Lung (tissue), 12 donors: ENCODE data around the gene USP24. TPM values are rescaled to one million over a fixed set of nuclear protein-coding genes. Genes with fewer than 3 reads are reported as not detected.
"Not testable (repeated sequence)": the region's sequence is repeated elsewhere in the genome, so short reads cannot be mapped to it uniquely, and the experiment has no call there.

Experiments used
- ATAC-seq: fragments of 200-7000 bp; cut with Tn5 transposase; one replicate; pipeline ENCODE4 v1.9.1; 2020; ENCODE audit warnings: moderate number of reproducible peaks; ENCODE audit not compliant: insufficient read depth, low FRiP score
- DNase-seq, 3 donors: peaks; one replicate each; pipeline ENCODE4 v3.0.0-alpha.2; 2013 to 2017
- H3K27ac ChIP-seq, 2 donors: one replicate each; pipeline ENCODE4 v1.5.1; 2013; ENCODE audit warnings: mild to moderate bottlenecking in 2 of 2, moderate library complexity in 2 of 2, control low read depth in 1 of 2, inconsistent platforms in 1 of 2, low read depth in 1 of 2, low read length in 1 of 2
- H3K27me3 ChIP-seq, 3 donors: one replicate each; pipeline ENCODE4 v1.5.1; 2013; ENCODE audit warnings: low read length in 2 of 3; ENCODE audit not compliant: control insufficient read depth in 3 of 3, insufficient read depth in 3 of 3
- H3K36me3 ChIP-seq, 4 donors: one replicate each; pipeline ENCODE4 v1.5.1; 2013; ENCODE audit warnings: low read length in 4 of 4, mild to moderate bottlenecking in 1 of 4, moderate library complexity in 1 of 4; ENCODE audit not compliant: control insufficient read depth in 4 of 4, insufficient read depth in 4 of 4
- H3K4me1 ChIP-seq, 5 donors: one replicate each; pipeline ENCODE4 v1.5.1; 2013; ENCODE audit warnings: low read length in 5 of 5, mild to moderate bottlenecking in 2 of 5, moderate library complexity in 1 of 5; ENCODE audit not compliant: control insufficient read depth in 5 of 5, insufficient read depth in 5 of 5
- H3K4me3 ChIP-seq: one replicate; pipeline ENCODE4 v1.5.1; 2013; ENCODE audit warnings: mild to moderate bottlenecking, control low read depth, moderate library complexity
- H3K9ac ChIP-seq, 2 donors: one replicate each; pipeline ENCODE4 v1.5.1; 2013; ENCODE audit warnings: low read length in 2 of 2, control low read depth in 1 of 2; ENCODE audit not compliant: insufficient read depth in 1 of 2
- H3K9me3 ChIP-seq, 4 donors: one replicate each; pipeline ENCODE4 v1.5.1; 2013; ENCODE audit warnings: low read length in 3 of 4, mild to moderate bottlenecking in 1 of 4, moderate library complexity in 1 of 4; ENCODE audit not compliant: control insufficient read depth in 4 of 4, insufficient read depth in 3 of 4
- CTCF ChIP-seq: IDR thresholded peaks from 2 replicates; pipeline ENCODE4 v1.5.1; 2012; ENCODE audit warnings: mild to moderate bottlenecking; ENCODE audit errors: control extremely low read depth, extremely low read depth
- WGBS, 2 donors: extraction: QIAGEN DNeasy Blood & Tissue Kit; methylation state at CpG; one replicate each; pipeline ENCODE4 v1.1.7; 2013; 5-methylcytosine and 5-hydroxymethylcytosine counted together
- polyA plus RNA-seq, 2 donors: library from polyadenylated mRNA; stranded (reverse); fragments of 200-250 nt; gene quantifications; one replicate each; pipeline ENCODE4 v1.2.1, GENCODE V29; 2013
- total RNA-seq, 2 donors: library from RNA; depleted of rRNA in 1 of 2; stranded (reverse); fragments of >200 nt in 1 of 2; gene quantifications; one replicate each; pipeline ENCODE4 v1.2.1, GENCODE V29; 2014 to 2021
- donor health status: control.
- donor health status: control.
- donor health status: Bipolar disorder and iron deficiency.
- donor health status: healthy.
- donor health status: DM: yes; HTN: yes; CAD: no.

Gene USP24
- total and polyA plus RNA-seq, 4 donors, result 7.8 to 77.8 (median 23.6) TPM

- no peak for TF ChIP-seq CTCF
- H3K4me1 ChIP-seq, result peaks cover 0 to 7% (median 0%) of the 10 kb centered on the region in 5 donors
- ATAC-seq (no peak), DNase-seq (no peak)
- WGBS, 2 donors, result 91 to 92% methylated on average over 6 of the region's 6 CpGs
- no peaks in the 10 kb centered on the region for H3K9me3 ChIP-seq
- no peaks in the 10 kb centered on the region for H3K36me3 ChIP-seq
- H3K27me3 ChIP-seq, result peaks cover 0 to 29% (median 22%) of the 10 kb centered on the region in 3 donors
- no peak overlapping the region for H3K9ac ChIP-seq
- H3K27ac ChIP-seq, result no peak overlapping the region
- no peak overlapping the region for H3K4me3 ChIP-seq
Observed at GRCh38 chr1:55034476-55035133, 180.6 kb downstream of the USP24 start.

DNA sequence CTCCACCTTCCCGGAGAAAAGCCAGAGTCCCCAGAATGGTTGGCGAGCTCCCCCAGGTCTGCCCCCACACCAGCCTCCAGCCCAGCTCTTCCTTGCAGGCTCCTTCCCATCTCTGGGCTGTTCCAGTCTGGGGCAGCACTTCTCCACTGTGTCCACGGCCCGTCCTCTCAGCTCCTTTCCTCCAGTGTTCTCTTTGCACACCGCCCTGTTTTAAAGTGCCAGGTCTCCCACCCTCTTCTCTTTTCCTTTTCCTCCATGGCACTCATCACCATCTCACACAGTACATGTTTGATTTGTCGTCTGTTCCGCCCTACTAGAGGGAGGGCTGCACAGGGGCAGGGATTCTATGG, 181.9 kb downstream of the USP24 start:
- Histone ChIP-seq H3K9ac (no peak overlapping the region), H3K27ac (no peak overlapping the region), H3K4me1 (no peaks in the 10 kb centered on the region), H3K9me3 (no peaks in the 10 kb centered on the region), H3K27me3 (peaks cover 0 to 18% (median 10%) of the 10 kb centered on the region in 3 donors), H3K36me3 (no peaks in the 10 kb centered on the region), H3K4me3 (no peak overlapping the region)
- ATAC-seq (no peak), DNase-seq (no peak)
- 83 to 93% methylated on average over 7 of the region's 7 CpGs for WGBS, 2 donors
- TF ChIP-seq CTCF, result no peak

DNA sequence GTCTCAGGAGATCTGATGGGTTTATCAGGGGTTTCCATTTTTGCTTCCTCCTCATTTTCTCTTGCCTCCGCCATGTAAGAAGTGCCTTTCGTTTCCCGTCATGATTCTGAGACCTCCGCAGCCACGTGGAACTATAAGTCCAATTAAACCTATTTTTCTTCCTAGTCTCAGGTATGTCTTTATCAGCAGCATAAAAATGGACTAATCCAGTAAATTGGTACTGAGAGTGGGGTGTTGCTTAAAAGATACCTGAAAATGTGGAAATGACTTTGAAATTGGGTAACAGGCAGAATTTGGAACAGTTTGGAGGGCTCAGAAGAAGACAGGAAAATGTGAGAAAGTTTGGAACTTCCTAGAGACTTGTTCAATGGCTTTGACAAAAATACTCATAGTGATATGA, 184.1 kb downstream of the USP24 start:
- H3K4me1 ChIP-seq, H3K27ac ChIP-seq, DNase-seq, H3K9me3 ChIP-seq, ATAC-seq, H3K27me3 ChIP-seq, H3K4me3 ChIP-seq, H3K36me3 ChIP-seq, H3K9ac ChIP-seq: not testable (repeated sequence)
- 97 to 98% methylated on average over 5 of the region's 5 CpGs for WGBS, 2 donors

- 75 to 85% methylated on average over 3 of the region's 3 CpGs for WGBS, 2 donors
- H3K9me3 ChIP-seq, H3K9ac ChIP-seq, H3K36me3 ChIP-seq, H3K4me1 ChIP-seq, H3K4me3 ChIP-seq, H3K27me3 ChIP-seq, H3K27ac ChIP-seq, DNase-seq, ATAC-seq: not testable (repeated sequence)
Observed at GRCh38 chr1:55026682-55027081, 188.5 kb downstream of the USP24 start.

DNA sequence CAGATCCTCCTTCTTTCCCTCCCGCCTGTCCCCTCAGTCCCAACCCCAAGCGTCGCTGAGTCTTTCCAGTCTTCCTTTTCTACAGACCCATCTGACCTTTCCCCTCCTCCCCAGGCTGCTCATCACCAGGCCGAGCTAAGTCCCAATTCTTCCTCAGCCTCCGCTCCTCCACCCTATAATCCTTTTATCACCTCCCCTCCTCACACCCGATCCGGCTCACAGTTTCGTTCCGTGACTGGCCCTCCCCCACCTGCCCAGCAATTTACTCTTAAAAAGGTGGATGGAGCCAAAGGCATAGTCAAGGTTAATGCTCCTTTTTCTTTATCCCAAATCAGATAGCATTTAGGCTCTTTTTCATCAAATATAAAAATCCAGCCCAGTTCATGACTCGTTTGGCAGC, 191.0 kb downstream of the USP24 start:
- ATAC-seq, H3K27me3 ChIP-seq, H3K9me3 ChIP-seq, H3K9ac ChIP-seq, H3K4me3 ChIP-seq, H3K36me3 ChIP-seq, H3K4me1 ChIP-seq, H3K27ac ChIP-seq, DNase-seq: not testable (repeated sequence)
- WGBS, 2 donors, result 82 to 85% methylated on average over 9 of the region's 10 CpGs
